Kidney tubule cell (primary cell): Measurements from ENCODE around the gene CELSR2.

Source experiments
- DNase-seq: peaks from one replicate; pipeline ENCODE4 v3.0.0-alpha.2; 2018; ENCODE audit warnings: low spot score

CELSR2 gene

GRCh38 chr1:109307274-109308021 lies 58.1 kb downstream of the CELSR2 start:
- DNase-seq, result no peak

GRCh38 chr1:109309347-109309746 lies 60.0 kb downstream of the CELSR2 start:
- DNase-seq, result no peak

- DNase-seq, result no peak
Measured at GRCh38 chr1:109312246-109312645, 62.9 kb downstream of the CELSR2 start.

GRCh38 chr1:109312978-109313775 lies 63.8 kb downstream of the CELSR2 start:
- DNase-seq, result no peak

- DNase-seq, result no peak
Measured at GRCh38 chr1:109314795-109315194, 65.5 kb downstream of the CELSR2 start.

GRCh38 chr1:109315288-109315687 lies 65.9 kb downstream of the CELSR2 start:
- no peak for DNase-seq

- no peak for DNase-seq
Measured at GRCh38 chr1:109316506-109316905, 67.2 kb downstream of the CELSR2 start.

- DNase-seq, result no peak
Measured at GRCh38 chr1:109319114-109319513, 69.8 kb downstream of the CELSR2 start.

GRCh38 chr1:109322974-109323373 lies 73.6 kb downstream of the CELSR2 start:
- DNase-seq, result no peak
